GDM1 (cell line): ENCODE results near the gene SNRNP35.
"Not testable (repeated sequence)": the region's sequence is repeated elsewhere in the genome, so short reads cannot be mapped to it uniquely, and the experiment has no call there.

ENCODE experiments used
- DNase-seq: peaks from one replicate; lab custom pipeline; 2025; lab: John Stamatoyannopoulos, UW

SNRNP35 gene

DNA sequence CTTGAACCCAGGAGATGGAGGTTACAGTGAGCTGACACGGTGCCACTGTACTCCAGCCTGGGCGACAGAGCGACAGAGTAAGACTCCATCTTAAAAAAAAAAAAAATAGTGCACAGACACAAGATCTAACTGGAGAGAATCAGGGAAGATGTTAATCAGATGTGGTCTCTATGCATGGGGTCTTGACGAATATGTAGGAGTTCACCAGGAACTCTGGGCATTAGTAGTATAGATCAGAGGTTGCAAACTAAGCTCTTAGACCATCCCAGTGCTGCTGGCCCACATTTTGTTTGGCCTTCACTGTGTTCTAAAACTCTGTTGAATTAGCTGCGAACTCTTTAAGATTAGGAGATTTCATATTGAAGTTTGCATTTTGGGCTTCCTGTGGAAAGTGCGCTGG lies 31.6 kb downstream of the SNRNP35 start:
- DNase-seq, result no peak

DNA sequence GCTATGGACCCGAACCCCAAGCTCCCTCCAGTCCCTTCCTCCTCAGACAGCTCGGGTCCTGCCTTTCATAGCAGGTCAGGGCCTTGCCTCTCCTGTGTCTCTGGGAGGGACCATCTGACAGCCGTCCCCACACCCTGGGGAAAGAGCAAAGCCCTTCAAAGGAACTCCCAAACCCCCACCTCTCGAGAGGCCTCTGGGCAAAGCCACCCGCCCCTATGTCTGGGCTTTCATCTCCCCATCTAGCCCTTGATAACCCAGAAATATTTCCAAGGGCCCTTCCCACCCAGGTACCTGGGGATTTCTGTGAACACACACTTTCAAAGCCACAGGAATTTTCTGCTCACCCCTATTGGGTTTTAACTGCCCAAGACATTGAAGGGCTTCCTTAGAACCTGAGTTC lies 32.1 kb downstream of the SNRNP35 start:
- DNase-seq, result no peak

DNA sequence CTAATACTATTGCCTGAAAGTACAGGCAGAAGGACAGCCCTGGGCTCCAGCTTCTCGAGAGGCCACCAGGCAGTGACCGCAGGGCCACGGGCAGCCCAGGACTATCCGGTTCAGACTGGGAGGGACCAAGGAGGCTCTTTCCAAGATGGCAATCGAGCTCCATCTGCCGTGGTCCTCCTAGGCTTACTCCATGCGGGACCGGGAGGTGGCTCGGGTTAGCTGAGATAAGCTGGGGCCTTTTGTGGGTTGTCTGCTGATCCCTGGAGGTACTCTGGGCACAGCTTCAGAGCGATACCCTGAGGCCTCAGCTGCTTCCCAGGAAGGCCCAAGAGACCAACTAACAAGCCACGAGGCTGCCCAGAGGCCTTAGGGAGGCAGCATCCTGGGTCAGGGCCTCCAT lies 33.1 kb downstream of the SNRNP35 start:
- DNase-seq, result no peak

DNA sequence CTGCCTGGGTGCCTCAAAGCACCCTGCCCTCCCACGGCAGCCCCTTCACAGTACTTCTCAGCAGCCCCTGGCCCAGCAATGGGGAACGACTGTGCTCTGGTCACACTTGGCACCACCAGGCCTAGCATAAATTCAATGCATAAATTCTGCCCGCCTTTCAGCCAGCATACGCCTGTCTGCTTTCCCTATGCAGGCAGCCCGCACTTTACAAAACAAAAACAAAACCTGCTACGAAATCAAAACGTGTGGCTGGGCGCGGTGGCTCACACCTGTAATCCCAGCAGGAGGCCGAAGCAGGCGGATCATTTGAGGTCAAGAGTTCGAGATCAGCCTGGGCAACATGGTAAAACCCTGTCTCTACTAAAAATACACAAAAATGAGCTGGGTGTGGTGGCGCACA lies 33.5 kb downstream of the SNRNP35 start:
- DNase-seq, result no peak

DNA sequence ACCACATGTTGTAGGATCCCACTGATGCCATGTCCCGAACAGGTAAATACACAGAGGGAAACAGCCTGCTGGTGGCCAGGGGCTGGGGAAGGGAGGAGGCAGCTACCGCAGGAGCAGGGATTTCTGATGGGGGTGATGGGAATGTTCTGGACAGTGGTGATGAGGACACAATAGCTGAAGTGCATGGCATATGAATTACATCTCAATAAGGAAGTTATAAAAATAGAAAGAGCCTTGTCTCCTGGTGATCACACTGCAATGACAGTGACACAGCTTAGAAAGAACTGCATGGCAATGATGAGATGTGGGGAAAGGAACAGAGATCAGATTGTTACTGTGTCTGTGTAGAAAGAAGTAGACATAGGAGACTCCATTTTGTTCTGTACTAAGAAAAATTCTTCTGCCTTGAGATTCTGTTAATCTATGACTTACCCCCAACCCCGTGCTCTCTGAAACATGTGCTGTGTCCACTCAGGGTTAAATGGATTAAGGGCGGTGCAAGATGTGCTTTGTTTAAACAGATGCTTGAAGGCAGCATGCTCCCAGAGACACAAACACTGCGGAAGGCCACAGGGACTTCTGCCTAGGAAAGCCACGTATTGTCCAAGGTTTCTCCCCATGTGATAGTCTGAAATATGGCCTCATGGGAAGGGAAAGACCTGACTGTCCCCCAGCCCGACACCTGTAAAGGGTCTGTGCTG lies 34.5 kb downstream of the SNRNP35 start:
- not testable (repeated sequence) for DNase-seq

DNA sequence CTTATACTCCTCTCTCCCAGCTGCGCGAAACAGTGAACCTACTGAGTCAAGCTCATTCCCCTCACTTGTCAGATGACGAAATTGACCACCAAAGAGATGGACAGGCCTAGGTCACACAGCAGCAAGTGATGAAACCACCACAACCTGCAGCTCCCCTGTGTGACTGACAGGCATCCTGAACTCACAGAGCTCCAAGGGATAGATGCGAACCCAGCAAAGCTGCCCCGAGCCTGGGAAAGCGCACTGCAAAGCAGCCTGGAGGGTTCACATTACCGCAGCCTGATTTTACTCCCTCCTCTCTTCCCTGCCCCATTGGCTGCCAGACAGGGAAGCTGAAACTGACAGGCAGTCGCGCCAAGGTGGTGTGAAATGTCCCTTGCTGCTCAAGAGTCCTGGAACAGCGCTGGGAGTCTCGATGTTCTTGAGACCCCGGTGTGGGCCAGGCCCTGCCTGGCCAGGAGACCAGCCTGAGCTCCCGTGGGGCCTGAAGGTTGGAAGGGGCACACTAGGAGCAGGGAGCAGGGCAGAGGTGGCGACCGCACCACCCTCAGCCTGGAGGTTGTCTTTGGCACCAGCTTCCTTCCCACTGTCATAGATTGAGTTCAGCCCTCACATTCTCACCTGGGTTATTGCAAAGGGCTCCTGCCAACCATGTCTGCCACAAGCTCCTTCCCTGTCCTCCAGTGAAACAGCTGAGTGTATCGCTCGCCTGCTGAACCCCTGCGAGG lies 36.3 kb downstream of the SNRNP35 start:
- DNase-seq, result no peak

DNA sequence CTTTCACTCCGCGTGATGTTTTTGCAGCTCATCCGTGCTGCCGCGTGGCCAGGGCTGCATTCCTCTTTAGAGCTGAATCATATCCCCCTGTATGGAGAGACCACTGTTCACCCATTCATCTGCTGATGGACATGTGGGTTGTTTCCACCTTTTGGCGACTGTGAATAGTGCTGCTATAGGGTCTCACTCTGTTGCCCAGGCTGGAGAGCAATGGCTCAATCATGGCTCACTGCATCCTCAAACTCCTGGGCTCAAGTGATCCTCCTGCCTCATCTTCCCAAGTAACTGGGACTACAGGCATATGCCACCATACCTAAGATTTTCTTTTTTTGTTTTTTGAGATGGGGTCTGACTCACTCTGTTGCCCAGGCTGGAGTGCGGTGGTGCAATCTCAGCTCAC lies 39.1 kb downstream of the SNRNP35 start:
- no peak for DNase-seq

DNA sequence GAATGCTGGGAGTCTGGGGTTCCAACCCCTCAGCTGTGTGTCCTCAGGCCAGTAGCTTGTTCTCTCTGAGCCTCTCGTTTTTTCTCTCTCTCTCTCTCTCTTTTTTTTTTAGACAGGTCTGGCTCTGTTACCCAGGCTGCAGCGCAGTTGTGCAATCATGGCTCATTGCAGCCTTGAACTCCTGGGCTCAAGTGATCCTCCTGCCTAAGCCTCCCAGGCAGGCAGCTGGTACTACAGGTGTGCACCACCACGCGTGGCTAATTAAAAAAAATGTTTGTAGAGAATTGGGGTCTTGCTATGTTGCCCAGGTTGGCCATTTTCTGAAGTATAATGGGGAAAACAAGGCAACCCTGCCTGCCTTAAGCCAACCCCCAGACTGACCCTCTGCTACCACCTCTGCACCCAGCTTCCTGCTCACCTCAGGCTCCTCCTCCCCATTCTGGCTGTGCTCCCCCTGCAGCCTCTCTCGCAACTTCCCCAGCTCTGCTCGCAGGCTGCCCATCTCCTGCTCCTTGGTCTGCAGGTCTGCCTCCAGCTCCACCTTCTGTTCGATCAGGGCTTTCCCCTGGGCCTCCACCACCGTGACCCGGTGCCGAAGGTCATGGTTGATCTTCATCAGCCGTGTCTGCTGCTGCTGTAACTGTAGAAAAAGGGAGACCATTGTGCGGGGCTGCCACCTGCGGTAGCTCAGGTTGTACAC lies 40.3 kb downstream of the SNRNP35 start:
- DNase-seq, result no peak

DNA sequence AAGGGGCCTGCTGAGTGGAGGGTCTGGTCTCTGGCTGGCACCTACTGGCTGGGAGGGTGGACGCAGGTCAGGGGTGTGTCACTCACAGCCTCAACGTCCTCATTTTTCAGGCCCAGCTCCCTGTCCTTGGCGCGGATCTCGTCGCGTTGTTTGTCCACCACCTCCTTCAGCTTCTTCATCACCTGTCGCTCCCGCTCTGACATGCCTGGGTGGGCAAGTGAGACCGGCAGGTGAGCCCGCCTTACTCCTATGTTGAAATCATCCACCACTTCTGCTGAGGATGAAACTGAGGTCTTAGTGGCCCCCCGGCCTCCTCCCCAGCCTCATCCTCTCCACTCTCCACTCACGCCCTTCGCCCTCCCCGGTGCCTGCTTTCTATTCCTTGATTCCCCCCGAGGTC lies 41.4 kb downstream of the SNRNP35 start:
- no peak for DNase-seq

DNA sequence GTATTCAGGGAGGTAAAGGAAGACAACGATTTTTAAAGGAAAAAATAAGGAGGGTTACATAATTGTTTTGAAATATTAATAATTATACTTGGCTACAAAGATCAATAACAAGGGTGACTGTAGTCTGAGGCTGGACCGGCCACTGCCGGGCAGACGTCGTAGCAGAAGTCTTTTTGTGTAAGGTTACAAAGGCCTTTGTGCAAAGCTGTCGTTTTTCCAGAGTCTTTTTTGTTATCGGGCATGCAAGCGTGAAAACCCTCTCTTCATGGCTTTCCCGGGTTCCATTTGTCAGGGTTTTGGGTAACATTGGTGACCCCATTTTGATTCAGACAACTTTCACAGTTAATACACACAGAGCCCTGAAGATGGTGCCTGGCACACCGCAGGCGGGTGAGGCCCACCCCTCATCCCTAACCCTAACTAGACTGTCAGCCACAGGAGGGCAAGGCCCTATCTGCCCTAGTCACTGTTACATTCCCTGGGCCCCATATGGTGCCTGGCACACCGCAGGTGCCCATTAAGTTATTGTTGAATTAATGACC lies 44.3 kb downstream of the SNRNP35 start:
- no peak for DNase-seq

DNA sequence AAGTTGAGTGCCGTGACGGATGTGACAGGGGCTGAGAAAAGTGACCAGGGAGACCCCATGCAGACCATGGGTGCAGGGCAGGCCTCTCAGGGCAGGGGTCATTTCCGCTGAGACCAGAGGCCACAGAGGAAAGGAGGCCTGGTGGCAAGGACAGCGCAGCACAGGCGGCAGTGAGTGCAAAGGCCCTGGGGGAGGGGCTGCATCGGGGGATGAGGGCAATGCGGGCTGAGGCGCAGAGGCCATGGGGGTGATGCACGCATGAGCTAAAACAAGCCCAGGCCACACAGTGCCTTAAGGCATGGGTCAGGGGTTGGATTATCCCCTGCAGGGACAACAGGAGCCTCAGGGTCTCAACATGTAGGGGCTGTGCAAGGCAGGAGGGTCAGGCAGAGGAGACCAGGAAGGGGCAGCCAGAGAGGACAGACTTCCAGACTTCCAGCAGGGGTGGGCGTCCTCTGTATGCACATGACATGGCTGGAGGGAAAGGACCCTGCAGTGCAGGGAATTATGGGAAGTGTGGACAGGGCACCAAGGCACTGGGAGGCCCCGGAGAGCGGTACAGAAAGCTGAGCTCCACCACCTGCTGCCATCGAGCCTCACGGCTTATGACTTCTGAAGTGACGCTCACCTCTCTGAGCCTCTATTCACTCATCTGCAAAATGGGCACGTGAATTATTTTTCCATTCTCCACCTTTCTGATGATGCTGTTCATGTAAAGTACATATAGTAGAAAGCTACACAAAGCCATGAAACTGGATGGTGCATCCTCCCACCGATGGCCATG lies 48.3 kb downstream of the SNRNP35 start:
- DNase-seq, result no peak

DNA sequence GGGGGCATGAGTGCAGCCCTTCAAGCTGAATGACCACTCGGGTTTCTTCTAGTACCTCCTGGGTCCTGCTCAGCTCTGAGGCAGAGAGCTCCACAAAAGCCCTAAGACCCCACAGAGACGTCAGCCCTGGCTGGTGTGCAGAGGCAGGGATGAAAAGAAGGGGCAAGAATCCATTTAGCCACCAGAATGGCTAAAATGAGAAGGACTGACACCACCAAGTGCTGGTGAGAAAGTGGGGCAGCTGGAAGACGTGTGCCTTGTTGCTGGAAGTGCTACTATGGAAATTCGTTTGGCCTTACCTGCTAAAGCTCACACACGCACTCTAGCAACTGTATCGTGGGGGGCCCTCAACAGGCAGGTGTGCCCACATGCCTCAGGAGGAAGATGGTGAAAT lies 48.9 kb downstream of the SNRNP35 start:
- DNase-seq, result no peak

DNA sequence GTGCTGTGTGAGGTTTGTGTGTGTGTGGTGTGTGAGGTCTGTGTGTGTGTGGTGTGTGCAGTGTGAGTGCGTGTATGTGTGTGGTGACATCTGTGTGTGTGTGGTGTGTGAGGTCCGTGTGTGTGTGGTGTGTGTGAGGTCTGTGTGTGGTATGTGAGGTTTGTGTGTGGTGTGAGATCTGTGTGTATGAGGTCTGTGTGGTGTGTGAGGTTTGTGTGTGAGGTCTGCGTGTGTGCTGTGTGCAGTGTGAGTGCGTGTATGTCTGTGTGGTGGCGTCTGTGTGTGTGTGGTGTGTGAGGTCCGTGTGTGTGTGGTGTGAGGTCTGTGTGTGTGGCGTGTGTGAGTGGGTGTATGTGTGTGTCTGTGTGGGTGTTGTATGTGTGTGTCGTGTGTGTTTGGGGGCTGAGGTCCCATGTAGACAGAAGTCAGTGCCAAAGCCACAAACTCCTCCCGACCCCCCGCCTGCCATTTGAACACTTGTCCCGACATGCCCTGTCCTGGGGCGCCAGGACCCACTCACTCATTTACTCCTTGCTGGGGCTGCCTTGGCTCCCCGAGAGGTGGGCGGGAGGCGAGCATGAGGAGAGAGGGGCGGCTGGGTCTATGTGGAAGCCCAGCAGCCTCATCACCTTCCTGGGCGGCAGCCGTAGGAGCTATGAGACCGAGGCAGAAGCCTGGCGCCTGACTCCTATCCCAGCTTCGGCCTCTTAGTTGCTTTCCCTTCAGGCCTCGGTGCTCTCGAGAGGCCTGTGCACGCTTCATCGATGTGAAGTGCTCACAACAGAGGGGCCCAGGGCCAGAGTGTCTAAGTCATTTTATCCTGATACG lies 55.1 kb downstream of the SNRNP35 start:
- no peak for DNase-seq

DNA sequence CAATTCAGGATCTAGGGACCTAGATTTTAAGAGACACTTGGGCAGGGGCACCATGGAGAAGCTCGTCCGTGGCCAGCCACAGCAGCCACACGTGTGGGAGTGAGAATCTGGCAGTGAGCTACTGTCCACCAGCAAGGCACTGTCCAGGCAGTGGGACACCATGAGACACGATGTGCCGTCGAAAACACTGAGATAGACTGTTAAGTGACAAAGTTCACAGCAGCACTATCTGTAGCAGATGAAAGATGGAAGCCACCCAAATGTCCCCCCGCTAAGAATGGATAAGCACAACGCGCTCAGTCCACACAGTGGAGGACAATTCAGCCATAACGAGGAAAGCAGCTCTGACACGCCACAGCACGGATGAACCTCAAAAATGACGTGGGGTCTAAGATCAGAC lies 55.9 kb downstream of the SNRNP35 start:
- no peak for DNase-seq

DNA sequence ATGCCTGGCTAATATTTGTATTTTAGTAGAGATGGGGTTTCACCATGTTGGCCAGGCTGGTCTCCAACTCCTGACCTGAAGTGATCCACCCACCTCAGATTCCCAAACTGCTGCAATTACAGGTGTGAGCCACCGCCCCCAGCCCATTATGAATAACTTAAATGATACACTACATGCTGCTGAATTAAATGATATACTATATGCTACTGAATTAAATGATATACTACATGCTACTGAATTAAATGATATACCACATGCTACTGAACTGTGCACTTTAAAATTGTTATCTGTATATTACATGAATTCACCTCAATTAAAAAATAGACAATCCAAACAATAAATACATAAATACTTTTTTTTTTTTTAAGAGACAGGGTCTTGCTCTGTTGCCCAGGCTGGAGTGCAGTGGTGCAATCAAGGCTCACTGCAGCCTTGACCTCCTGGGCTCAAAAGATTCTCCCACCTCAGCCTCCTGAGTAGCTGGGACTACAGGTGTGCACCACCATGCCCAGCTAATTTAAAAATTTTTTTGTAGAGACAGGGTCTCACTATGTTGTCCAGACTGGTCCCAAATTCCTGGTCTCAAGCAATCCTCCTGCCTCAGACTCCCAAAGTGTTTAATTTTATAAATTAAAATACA lies 56.8 kb downstream of the SNRNP35 start:
- DNase-seq, result not testable (repeated sequence)

DNA sequence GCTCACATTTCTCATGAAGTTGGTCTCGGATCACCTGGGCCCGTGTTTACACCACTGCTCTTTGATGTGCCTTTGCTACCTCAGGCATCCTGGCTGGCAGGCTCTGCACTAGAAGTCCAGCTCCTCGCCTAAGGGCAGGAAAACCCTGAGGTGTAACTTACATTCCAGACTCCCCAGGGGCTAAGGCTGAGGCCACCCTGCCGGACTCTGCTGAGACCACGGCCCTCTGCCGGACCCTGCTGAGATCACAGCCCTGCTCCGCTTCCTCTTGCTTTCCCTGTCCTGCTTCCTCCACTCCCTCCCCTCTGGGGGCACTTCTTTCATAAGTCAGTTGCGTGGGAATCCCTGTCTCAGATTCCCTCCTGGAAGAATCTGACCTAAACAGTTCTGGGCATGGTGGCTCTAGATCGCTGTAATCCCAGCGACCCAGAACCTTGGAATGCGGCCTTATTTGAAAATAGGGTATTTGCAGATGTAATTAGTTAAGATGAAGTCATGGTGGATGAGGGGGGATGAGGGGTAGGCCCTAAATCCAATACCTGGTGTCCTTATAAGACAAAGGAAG lies 58.4 kb downstream of the SNRNP35 start:
- DNase-seq, result no peak
